ENCODE data around the gene UBE2E2.
A peak's percentile ranks its signal among the peaks of the same experiment; 100 is the strongest.

Gene UBE2E2

GRCh38 chr3:23480329-23480714 is 277.2 kb downstream of the UBE2E2 start:
- no peak for DNase-seq (ENCODE audit: low read depth)

DNA sequence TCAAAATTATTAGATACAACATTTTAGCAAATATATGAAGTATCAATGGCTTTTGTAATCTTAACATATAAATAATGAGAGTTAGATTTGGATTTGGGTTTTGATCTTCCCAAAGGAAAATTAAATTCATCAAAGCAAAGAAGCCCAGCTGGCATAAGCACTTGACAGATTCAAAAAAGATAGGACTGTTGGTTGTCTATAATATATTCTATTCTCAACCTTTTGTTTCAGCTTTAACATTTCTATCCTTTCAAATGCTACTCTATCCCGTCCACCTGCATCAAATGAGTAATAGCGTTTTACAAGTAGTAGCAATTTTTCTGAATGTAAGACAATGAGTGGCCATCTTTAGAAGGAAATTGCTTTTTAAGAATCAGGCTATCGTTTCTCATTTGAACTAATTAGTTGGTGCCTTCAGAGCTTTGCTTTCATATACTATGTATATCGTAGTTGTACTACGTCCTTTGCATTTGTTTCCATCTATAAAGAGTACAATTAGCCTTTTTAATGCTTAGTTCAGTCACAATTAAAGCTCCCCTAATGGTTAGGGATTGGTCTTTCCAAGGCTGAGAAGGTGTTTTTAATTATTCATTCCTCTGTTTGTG is 278.0 kb downstream of the UBE2E2 start:
- DNase-seq (ENCODE audit: low read depth), result no peak

GRCh38 chr3:23481616-23482278 is 278.6 kb downstream of the UBE2E2 start:
- no peak for DNase-seq (ENCODE audit: low read depth)

DNA sequence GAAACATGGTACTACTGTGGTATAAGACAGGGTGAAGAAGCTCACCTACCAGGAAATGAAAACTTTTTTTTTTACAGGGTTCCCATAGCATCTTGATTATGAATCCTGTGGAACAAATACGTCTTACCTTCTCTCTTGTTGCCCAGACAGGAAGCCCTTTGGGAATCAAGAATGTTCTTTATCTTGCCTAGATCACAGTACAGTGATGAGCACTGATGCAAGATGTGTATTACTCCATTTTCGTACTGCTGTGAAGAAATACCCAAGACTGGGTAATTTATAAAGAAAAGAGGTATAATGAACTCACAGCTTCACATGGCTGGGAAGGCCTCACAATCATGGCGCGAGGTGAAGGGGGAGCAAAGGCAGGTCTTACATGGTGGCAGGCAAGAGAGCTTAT is 281.3 kb downstream of the UBE2E2 start:
- DNase-seq (ENCODE audit: low read depth), result no peak

DNA sequence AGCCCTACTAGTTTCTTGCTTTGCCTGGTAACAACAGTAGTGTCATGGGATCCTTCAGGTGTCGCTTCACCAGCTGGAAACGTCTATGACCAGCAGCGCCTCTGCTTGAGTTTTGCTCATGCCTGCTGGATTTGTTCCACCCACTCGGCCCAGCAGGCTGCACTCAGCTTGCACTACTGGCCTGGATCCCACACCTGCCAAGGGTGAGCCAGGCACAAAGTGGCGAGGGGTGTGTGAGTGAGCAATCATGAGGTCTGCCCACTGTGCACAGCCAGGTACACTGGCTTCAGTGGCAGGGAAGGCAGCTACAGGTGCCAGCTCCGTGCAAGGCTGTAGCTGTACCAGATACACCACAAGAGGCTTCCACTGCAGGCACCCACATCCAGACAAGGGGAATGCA is 282.8 kb downstream of the UBE2E2 start:
- DNase-seq (ENCODE audit: low read depth), result no peak

GRCh38 chr3:23487015-23487414 is 283.9 kb downstream of the UBE2E2 start:
- DNase-seq (ENCODE audit: low read depth), result no peak

GRCh38 chr3:23488618-23489017 is 285.5 kb downstream of the UBE2E2 start:
- DNase-seq (ENCODE audit: low read depth), result no peak

GRCh38 chr3:23489300-23490158 is 286.4 kb downstream of the UBE2E2 start:
- DNase-seq (ENCODE audit: low read depth), result no peak

GRCh38 chr3:23490459-23490858 is 287.3 kb downstream of the UBE2E2 start:
- DNase-seq (ENCODE audit: low read depth), result peak; percentile 44

- DNase-seq (ENCODE audit: low read depth), result no peak
Observed at GRCh38 chr3:23492057-23492456, 288.9 kb downstream of the UBE2E2 start.

DNA sequence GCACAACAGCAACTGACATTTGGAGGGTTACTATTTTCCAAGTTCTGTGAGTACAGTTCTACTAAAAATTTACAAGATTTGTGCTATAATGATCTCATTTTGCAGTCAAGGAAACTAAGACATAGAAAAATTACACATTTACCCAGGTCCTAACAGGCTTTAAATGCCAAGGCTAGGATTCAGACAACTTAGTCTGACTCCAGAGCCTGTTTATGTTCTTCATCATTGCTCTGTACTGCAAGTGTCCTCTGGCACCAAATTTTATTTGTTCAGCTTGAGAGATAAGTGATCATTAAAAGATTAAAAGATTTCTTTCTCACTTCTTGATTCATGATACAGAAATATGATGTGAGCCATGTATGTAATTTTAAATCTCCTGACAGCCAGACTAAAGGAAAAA is 290.8 kb downstream of the UBE2E2 start:
- no peak for DNase-seq (ENCODE audit: low read depth)

DNA sequence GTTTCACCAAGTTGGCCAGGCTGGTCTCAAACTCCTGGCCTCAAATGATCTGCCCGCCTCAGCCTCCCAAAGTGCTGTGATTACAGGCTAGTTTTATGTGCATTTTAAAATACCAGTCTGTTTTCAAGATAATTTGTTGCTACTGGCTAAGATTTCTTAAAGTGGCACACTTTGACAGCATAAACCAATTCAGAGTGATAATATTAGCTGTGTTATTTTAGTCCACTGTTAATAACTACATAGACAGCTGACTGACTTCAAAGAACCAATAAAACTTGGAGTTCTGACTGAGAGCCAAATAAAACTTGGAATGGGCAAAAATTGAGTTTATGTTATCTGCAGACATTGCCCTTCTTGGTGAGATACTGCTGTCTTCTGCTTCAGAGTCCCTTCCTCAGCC is 291.8 kb downstream of the UBE2E2 start:
- no peak for DNase-seq (ENCODE audit: low read depth)

GRCh38 chr3:23495507-23495906 is 292.4 kb downstream of the UBE2E2 start:
- DNase-seq (ENCODE audit: low read depth), result no peak

DNA sequence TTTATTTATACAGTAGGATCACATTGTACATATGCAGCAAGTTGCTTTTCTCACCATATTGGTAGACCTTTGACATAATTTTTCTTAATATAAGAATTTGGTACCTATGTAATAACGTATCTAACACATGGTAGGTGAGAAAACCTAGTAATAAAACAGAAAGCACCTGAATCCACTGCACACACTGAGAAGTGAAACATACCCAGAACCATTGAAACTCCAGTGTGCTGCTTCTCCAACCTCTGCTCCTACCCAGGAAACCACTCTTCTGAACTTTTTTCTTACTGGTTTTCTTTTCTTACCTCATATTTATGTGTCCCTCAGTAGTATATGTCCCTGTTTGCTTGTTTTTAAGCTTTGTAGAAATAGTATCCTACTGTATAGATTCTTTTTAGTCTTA is 293.0 kb downstream of the UBE2E2 start:
- DNase-seq (ENCODE audit: low read depth), result no peak

GRCh38 chr3:23497156-23497555 is 294.0 kb downstream of the UBE2E2 start:
- DNase-seq (ENCODE audit: low read depth), result no peak

DNA sequence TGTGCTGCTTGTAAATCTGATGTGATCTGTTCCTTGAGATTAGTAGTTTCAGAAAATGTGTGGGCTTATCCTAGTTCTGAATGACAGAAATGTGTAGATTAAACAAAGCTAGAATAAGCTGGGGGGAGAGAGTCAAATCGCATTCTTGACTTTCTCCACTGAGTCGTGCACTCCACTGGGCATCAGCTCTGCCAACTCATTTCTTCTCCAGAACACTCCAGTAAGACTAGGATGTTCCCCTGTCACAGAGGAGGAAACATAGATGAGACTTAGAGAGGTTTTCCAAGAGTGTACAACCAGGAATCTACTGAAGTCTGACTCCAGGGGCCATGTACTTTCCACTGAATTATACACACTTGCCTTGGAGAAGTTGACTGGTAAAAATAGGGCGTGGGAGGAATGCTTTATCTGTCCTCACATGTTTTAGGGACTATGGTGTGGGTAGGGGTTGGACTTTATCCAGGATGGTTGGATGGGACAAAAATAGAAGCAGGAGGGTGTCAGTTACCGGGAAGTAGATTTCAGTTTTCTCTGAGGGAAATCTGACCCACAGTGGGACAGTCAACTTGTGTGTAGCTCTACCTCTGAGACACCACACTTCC is 298.2 kb downstream of the UBE2E2 start:
- no peak for DNase-seq (ENCODE audit: low read depth)

GRCh38 chr3:23508464-23508863 is 305.3 kb downstream of the UBE2E2 start:
- DNase-seq (ENCODE audit: low read depth), result no peak

- no peak for DNase-seq (ENCODE audit: low read depth)
Observed at GRCh38 chr3:23518441-23518840, 315.3 kb downstream of the UBE2E2 start.

DNA sequence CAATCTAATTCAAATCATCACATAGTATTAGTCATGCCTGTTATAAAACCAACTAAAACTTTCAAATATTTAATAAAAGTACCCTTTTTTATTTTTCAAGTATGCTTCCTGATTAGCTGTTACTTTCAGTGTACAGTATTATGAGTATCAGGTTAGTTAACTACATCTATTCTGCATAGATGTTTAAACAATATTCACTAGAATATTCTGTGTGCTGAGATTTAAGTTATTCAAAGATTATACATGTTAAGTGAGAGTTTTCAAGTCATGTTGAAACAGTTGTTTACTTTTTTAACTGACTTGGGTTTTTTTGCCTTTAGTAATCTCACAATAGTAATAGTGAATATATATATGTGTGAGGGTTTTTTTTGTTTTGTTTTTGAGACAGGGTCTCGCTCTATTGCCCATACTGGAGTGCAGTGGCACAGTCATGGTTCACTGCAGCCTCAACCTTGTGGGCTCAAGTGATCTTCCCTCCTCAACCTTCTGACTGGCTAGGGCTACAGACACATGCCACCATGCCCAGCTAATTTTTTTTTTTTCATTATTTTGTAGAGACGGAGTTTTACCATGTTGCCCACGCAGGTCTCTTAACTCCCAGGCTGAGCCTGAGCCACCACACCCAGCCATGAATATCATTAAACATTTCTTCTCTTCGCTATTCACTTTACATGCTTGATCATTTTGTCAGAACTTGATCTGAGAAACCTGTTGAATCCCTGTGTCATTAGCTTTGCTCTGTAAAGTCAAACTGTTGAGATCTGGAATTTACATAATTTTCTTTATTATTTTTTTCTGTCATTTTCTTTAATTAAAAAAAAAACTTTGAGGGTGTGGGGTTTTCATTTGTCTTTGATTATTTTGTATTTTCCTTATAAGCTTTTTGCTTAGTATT is 316.4 kb downstream of the UBE2E2 start:
- DNase-seq (ENCODE audit: low read depth), result no peak

GRCh38 chr3:23527326-23527725 is 324.2 kb downstream of the UBE2E2 start:
- no peak for DNase-seq (ENCODE audit: low read depth)

DNA sequence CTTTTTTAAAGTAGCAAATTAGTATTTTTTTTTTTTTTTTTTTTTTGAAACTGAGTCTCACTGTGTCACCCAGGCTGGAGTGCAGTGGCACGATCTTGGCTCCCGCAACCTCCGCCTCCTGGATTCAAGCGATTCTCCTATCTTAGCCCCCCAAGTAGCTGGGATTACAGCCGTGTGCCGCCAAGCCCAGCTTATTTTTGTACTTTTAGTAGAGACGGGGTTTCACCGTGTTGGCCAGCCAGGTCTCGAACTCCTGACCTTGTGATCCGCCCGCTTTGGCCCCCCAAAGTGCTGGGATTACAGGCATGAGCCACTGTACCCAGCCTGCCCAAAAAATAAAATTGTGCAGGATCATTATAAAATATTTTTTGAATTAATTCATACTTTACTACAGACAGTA is 330.5 kb downstream of the UBE2E2 start:
- no peak for DNase-seq (ENCODE audit: low read depth)

DNA sequence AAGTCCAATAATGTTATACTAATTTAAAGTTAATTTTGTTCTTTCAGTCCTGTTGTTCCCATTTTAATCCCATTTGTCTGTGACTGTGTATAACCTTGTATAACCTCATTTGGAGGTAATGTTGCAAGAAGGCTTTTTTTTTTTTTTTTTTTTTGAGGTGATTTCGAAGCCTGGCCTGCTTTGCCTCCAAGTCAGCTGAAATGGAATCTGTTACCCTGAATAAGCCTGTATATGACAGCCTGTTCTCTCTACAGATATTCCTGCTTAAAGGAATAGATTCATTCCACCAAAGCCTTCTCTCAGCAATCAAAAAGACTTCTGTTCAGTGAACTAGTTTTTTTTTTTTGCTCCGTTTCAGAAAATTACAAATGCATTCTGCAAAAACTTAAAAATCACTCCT is 330.9 kb downstream of the UBE2E2 start:
- no peak for DNase-seq (ENCODE audit: low read depth)

Data from non-pigmented ciliary epithelial cell (primary cell).